Calu3 (cell line): ENCODE data around the gene SNRNP25. TPM values are rescaled to one million over a fixed set of nuclear protein-coding genes. Genes with fewer than 3 reads are reported as not detected.
"Not testable (repeated sequence)": the region's sequence is repeated elsewhere in the genome, so short reads cannot be mapped to it uniquely, and the experiment has no call there.

Source experiments
- BruUV-seq: library from RNA; stranded (reverse); fragments of 400-500 nt; replicated peaks from 2 replicates; lab custom pipeline; 2021; lab: Mats Ljungman, UMichigan
- CTCF ChIA-PET: fragments of 300-600 bp; sonication (Branson Sonifier 250); formaldehyde crosslinking; loops from one replicate; lab custom pipeline; 2022; ENCODE audit warnings: antibody characterized with exemption; lab: Charles Lee
- DNase-seq: peaks from one replicate; pipeline ENCODE4 v3.0.0; 2022
- H3K27ac Mint-ChIP-seq: one replicate; pipeline ENCODE4 v1.8.0; 2022; ENCODE audit warnings: mixed read lengths; ENCODE audit not compliant: unreplicated experiment
- H3K27me3 Mint-ChIP-seq: one replicate; pipeline ENCODE4 v1.8.0; 2022; ENCODE audit warnings: mixed read lengths; ENCODE audit not compliant: unreplicated experiment
- H3K36me3 Mint-ChIP-seq: one replicate; pipeline ENCODE4 v1.8.0; 2022; ENCODE audit warnings: mild to moderate bottlenecking, moderate library complexity, mixed read lengths; ENCODE audit not compliant: insufficient read depth, unreplicated experiment
- H3K4me1 Mint-ChIP-seq: one replicate; pipeline ENCODE4 v1.8.0; 2022; ENCODE audit warnings: mild to moderate bottlenecking, low read depth, mixed read lengths; ENCODE audit not compliant: unreplicated experiment
- H3K4me3 Mint-ChIP-seq: one replicate; pipeline ENCODE4 v1.8.0; 2022; ENCODE audit warnings: mild to moderate bottlenecking, low read depth, moderate library complexity, mixed read lengths; ENCODE audit not compliant: unreplicated experiment
- H3K9me3 Mint-ChIP-seq: one replicate; pipeline ENCODE4 v1.8.0; 2022; ENCODE audit warnings: low read depth, mixed read lengths; ENCODE audit not compliant: unreplicated experiment
- intact Hi-C: fragments of 100-400 bp; cut with micrococcal nuclease; formaldehyde crosslinking; loops from one replicate; pipeline ENCODE4 v1.10.0; 2022; ENCODE audit not compliant: unreplicated experiment
- total RNA-seq: library from RNA; stranded (reverse); gene quantifications from 2 replicates; pipeline ENCODE4 v1.2.3, GENCODE V29; 2022
- TF ChIP-seq, protein P1 (sequence below): fragments of 200-600 bp; IDR thresholded peaks from one replicate; pipeline ENCODE4 v1.8.0; 2022; ENCODE audit warnings: antibody characterized with exemption; ENCODE audit not compliant: unreplicated experiment

The SNRNP25 gene
- total RNA-seq, 1 experiment from 2014 or later, result 38.7 TPM

DNA sequence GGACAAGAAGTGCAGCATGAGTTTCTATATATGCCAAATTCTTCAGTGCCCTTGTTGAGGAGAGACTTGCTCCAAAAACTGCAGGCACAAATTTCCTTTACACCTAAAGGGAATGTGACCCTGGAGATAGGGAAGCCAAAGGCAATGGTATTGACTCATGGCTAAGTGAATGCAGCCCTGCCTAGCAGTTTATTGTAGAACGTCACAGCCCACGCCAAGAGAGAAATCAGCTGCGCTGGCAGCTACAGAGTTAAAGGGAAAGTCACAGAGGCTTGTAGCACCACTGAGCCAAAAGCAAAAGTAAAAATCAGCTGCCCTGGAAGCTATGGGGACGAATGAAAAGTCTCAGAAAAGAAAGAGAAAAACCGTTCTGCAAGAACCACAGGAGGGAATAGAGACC, 10.3 kb upstream of the SNRNP25 start:
- DNase-seq, result no peak
- intact Hi-C loops, result no loop called here
- H3K4me3 Mint-ChIP-seq, result no peak overlapping the region
- TF ChIP-seq, protein P1, sequence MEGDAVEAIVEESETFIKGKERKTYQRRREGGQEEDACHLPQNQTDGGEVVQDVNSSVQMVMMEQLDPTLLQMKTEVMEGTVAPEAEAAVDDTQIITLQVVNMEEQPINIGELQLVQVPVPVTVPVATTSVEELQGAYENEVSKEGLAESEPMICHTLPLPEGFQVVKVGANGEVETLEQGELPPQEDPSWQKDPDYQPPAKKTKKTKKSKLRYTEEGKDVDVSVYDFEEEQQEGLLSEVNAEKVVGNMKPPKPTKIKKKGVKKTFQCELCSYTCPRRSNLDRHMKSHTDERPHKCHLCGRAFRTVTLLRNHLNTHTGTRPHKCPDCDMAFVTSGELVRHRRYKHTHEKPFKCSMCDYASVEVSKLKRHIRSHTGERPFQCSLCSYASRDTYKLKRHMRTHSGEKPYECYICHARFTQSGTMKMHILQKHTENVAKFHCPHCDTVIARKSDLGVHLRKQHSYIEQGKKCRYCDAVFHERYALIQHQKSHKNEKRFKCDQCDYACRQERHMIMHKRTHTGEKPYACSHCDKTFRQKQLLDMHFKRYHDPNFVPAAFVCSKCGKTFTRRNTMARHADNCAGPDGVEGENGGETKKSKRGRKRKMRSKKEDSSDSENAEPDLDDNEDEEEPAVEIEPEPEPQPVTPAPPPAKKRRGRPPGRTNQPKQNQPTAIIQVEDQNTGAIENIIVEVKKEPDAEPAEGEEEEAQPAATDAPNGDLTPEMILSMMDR, result no peak
- CTCF ChIA-PET, result no interaction called here
- no peaks in the 10 kb centered on the region for H3K9me3 Mint-ChIP-seq
- peaks cover 53% of the 10 kb centered on the region for H3K36me3 Mint-ChIP-seq
- BruUV-seq, result no TSS peak
- no peak overlapping the region for H3K27ac Mint-ChIP-seq
- peaks cover 24% of the 10 kb centered on the region for H3K4me1 Mint-ChIP-seq
- no peaks in the 10 kb centered on the region for H3K27me3 Mint-ChIP-seq

DNA sequence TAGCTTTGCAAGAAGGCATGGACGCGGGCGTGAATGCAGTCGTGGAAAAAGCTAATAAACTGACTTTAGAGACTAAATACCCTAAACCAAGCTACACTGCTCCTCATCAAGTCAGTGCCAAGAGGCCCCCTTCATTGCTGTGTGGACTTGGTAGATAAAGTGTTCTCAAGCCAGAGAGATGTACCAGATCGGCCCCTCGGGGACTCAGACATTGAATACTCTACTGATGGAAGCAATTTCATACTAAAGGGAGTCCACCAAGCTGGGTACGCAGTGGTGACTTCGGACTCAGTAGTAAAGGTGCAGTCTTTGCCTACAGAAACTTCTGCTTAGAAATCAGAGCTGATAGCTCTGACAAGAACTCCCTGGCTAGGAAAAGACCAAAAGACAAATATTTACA, 9.0 kb upstream of the SNRNP25 start:
- DNase-seq, result no peak
- TF ChIP-seq, protein P1, result no peak
- CTCF ChIA-PET, result interaction anchor here (0.6 kb wide), 1 partner anchor 15 kb away, joined by 3 read pairs; no protein-coding TSS in a partner anchor
- Mint-ChIP-seq H3K9me3 (no peaks in the 10 kb centered on the region), H3K36me3 (peaks cover 51% of the 10 kb centered on the region), H3K4me1 (peaks cover 11% of the 10 kb centered on the region), H3K4me3 (no peak overlapping the region), H3K27ac (no peak overlapping the region), H3K27me3 (no peaks in the 10 kb centered on the region)
- no TSS peak for BruUV-seq
- intact Hi-C loops, result no loop called here

DNA sequence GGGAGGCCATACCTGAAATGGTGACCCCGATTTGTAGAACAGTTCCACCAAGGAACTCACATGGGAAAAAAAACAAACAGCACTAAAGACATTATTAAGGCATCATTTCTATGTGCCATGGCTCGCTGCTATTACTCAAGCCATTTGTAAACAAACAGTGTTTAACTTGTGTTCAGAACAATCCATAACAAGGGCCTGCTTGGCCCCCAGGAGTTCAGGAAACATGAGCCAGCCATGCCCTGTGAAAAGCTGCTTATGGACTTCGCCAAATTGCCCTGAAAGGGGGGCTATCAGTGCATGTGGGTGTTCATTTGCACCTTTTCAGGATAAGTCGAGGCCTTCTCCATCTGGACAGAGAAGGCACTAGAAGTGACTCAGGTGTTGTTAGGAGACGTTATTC, 8.2 kb upstream of the SNRNP25 start:
- Mint-ChIP-seq H3K4me3 (no peak overlapping the region), H3K4me1 (peaks cover 8% of the 10 kb centered on the region), H3K27ac (no peak overlapping the region), H3K36me3 (peaks cover 57% of the 10 kb centered on the region), H3K27me3 (no peaks in the 10 kb centered on the region), H3K9me3 (no peaks in the 10 kb centered on the region)
- no TSS peak for BruUV-seq
- TF ChIP-seq, protein P1, result no peak
- intact Hi-C loops, result no loop called here
- CTCF ChIA-PET, result no interaction called here
- DNase-seq, result no peak

DNA sequence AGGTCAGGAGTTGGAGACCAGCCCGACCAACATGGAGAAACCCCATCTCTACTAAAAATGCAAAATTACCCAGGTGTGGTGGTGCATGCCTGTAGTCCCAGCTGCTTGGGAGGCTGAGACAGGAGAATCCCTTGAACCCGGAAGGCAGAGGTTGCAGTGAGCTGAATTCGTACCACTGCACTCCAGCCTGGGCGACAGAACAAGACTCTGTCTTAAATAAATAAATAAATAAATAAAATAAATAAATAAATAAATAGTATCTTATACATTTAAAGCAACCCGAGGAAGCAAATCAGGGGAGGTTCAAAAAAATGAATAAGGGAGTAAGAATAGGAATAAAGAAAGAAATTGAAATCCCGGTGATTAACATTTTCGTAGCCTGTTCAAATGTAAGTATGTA, 7.1 kb upstream of the SNRNP25 start:
- CTCF ChIA-PET, H3K4me3 Mint-ChIP-seq, H3K27ac Mint-ChIP-seq, H3K27me3 Mint-ChIP-seq, BruUV-seq, H3K9me3 Mint-ChIP-seq, intact Hi-C loops, H3K4me1 Mint-ChIP-seq, DNase-seq: not testable (repeated sequence)
- H3K36me3 Mint-ChIP-seq, result peaks cover 61% of the 10 kb centered on the region

DNA sequence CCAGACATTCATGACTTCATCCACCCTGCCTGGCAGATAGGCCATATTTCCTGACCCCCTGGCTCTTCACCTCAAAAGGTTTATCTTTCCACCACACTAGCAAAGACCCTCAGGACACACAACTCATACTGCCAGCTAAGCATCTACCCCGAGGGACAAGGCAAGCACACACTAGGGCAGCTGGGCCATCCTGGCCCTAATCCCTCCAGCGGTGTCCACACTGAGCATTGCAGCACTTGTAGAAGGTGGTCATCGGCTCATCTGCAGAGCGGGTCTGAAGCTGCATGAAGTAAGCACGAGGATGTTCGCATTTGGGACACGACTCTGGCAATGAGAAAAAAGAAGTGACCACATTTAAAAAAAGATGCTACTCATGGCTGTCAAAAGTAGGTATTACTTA, 6.4 kb upstream of the SNRNP25 start:
- no TSS peak for BruUV-seq
- Mint-ChIP-seq H3K9me3 (no peaks in the 10 kb centered on the region), H3K27me3 (no peaks in the 10 kb centered on the region), H3K4me1 (peaks cover under 1% of the 10 kb centered on the region), H3K4me3 (no peak overlapping the region), H3K27ac (no peak overlapping the region), H3K36me3 (peaks cover 60% of the 10 kb centered on the region)
- TF ChIP-seq, protein P1, result no peak
- intact Hi-C loops, result no loop called here
- no peak for DNase-seq
- CTCF ChIA-PET, result no interaction called here
